Liver (tissue), 9 donors: ENCODE measurements around the gene POMC. TPM values are rescaled to one million over a fixed set of nuclear protein-coding genes. Genes with fewer than 3 reads are reported as not detected.

ENCODE experiments used
- DNase-seq: peaks from one replicate; pipeline ENCODE4 v3.0.0-alpha.2; 2017; ENCODE audit warnings: low spot score
- H3K27ac ChIP-seq, 2 donors: one replicate each; pipeline ENCODE4 v1.7.0; 2013; ENCODE audit warnings: inconsistent platforms in 2 of 2, low read length in 2 of 2, control low read depth in 1 of 2, low read depth in 1 of 2, mild to moderate bottlenecking in 1 of 2
- H3K27me3 ChIP-seq, 4 donors: one replicate each; pipeline versions ENCODE4 v1.6.1 to v1.7.0; 2013; ENCODE audit warnings: low read length in 3 of 4, inconsistent platforms in 1 of 4, mild to moderate bottlenecking in 1 of 4, moderate library complexity in 1 of 4; ENCODE audit not compliant: control insufficient read depth in 4 of 4, insufficient read depth in 4 of 4
- H3K36me3 ChIP-seq, 4 donors: one replicate each; pipeline versions ENCODE4 v1.6.1 to v1.7.0; 2013; ENCODE audit warnings: low read length in 3 of 4, mild to moderate bottlenecking in 3 of 4, low read depth in 1 of 4, moderate library complexity in 1 of 4; ENCODE audit not compliant: control insufficient read depth in 4 of 4, insufficient read depth in 3 of 4
- H3K4me1 ChIP-seq, 4 donors: one replicate each; pipeline versions ENCODE4 v1.6.1 to v1.7.0; 2013; ENCODE audit warnings: low read length in 3 of 4, mild to moderate bottlenecking in 3 of 4, moderate library complexity in 1 of 4; ENCODE audit not compliant: control insufficient read depth in 4 of 4, insufficient read depth in 4 of 4
- H3K4me3 ChIP-seq, 3 donors: one replicate each; pipeline versions ENCODE4 v1.6.1 to v1.7.0; 2013; ENCODE audit warnings: low read length in 3 of 3, control low read depth in 1 of 3, low read depth in 1 of 3, mild to moderate bottlenecking in 1 of 3
- H3K9ac ChIP-seq, 2 donors: one replicate each; pipeline ENCODE4 v1.7.0; 2013; ENCODE audit warnings: low read length in 2 of 2, mild to moderate bottlenecking in 2 of 2, moderate library complexity in 2 of 2, control low read depth in 1 of 2, low read depth in 1 of 2
- H3K9me3 ChIP-seq, 4 donors: one replicate each; pipeline versions ENCODE4 v1.6.1 to v1.7.0; 2013; ENCODE audit warnings: low read length in 3 of 4; ENCODE audit not compliant: control insufficient read depth in 4 of 4
- ATF3 ChIP-seq: IDR thresholded peaks from 2 replicates; pipeline ENCODE4 v1.6.1; 2016; ENCODE audit warnings: antibody characterized with exemption
- EGR1 ChIP-seq, 2 donors: IDR thresholded peaks; 2 replicates each; pipeline ENCODE4 v1.6.1; 2016 to 2018; ENCODE audit warnings: antibody characterized with exemption in 2 of 2, low read depth in 2 of 2
- FOXA1 ChIP-seq: IDR thresholded peaks from 2 replicates; pipeline ENCODE4 v1.6.1; 2016; ENCODE audit warnings: antibody characterized with exemption
- FOXA2 ChIP-seq: IDR thresholded peaks from 2 replicates; pipeline ENCODE4 v1.6.1; 2016; ENCODE audit warnings: antibody characterized with exemption
- GABPA ChIP-seq, 2 donors: IDR thresholded peaks in 1 of 2; conservative IDR thresholded peaks in 1 of 2; 2 replicates each; pipeline ENCODE4 v1.6.1; 2016; ENCODE audit warnings: antibody characterized with exemption in 2 of 2, mild to moderate bottlenecking in 1 of 2, moderate library complexity in 1 of 2
- HNF4A ChIP-seq, 2 donors: conservative IDR thresholded peaks; 2 replicates each; pipeline ENCODE4 v1.6.1; 2016; ENCODE audit warnings: antibody characterized with exemption in 2 of 2, mild to moderate bottlenecking in 2 of 2
- HNF4G ChIP-seq: IDR thresholded peaks from 2 replicates; pipeline ENCODE4 v1.6.1; 2016; ENCODE audit warnings: antibody characterized with exemption
- JUND ChIP-seq, 2 donors: IDR thresholded peaks; 2 replicates each; pipeline ENCODE4 v1.6.1; 2016; ENCODE audit warnings: antibody characterized with exemption in 2 of 2
- MAX ChIP-seq: IDR thresholded peaks from 2 replicates; pipeline ENCODE4 v1.6.1; 2016; ENCODE audit warnings: antibody characterized with exemption
- NR2F2 ChIP-seq: IDR thresholded peaks from 2 replicates; pipeline ENCODE4 v1.6.1; 2016; ENCODE audit warnings: antibody characterized with exemption
- RAD21 ChIP-seq, 2 donors: IDR thresholded peaks; 2 replicates each; pipeline ENCODE4 v1.6.1; 2016; ENCODE audit warnings: antibody characterized with exemption in 2 of 2, mild to moderate bottlenecking in 2 of 2
- REST ChIP-seq: IDR thresholded peaks from 2 replicates; pipeline ENCODE4 v1.6.1; 2016; ENCODE audit warnings: antibody characterized with exemption, mild to moderate bottlenecking
- RXRA ChIP-seq, 2 donors: IDR thresholded peaks; 2 replicates each; pipeline ENCODE4 v1.6.1; 2017 to 2018; ENCODE audit warnings: antibody characterized with exemption in 2 of 2, mild to moderate bottlenecking in 1 of 2
- SP1 ChIP-seq: IDR thresholded peaks from 2 replicates; pipeline ENCODE4 v1.6.1; 2018; ENCODE audit warnings: antibody characterized with exemption, mild to moderate bottlenecking
- TAF1 ChIP-seq: conservative IDR thresholded peaks from 2 replicates; pipeline ENCODE4 v1.6.1; 2016; ENCODE audit warnings: antibody characterized with exemption, mild to moderate bottlenecking
- YY1 ChIP-seq: IDR thresholded peaks from 2 replicates; pipeline ENCODE4 v1.6.1; 2016; ENCODE audit warnings: antibody characterized with exemption, mild to moderate bottlenecking
- ZBTB33 ChIP-seq: IDR thresholded peaks from 2 replicates; pipeline ENCODE4 v1.6.1; 2016; ENCODE audit warnings: antibody characterized with exemption
- WGBS: extraction: QIAGEN DNeasy Blood & Tissue Kit; methylation state at CpG from one replicate; pipeline ENCODE4 v1.1.7; 2013; 5-methylcytosine and 5-hydroxymethylcytosine counted together
- polyA plus RNA-seq, 2 donors: library from polyadenylated mRNA; stranded (reverse) in 1 of 2; unstranded in 1 of 2; fragments of 200-250 nt in 1 of 2; fragments of >200 nt in 1 of 2; fragmentation: Nextera tagmentation in 1 of 2; extraction: Ambion mirVana in 1 of 2; gene quantifications; one replicate each; pipeline versions ENCODE4 v1.2.1 to v1.2.3, GENCODE V29; 2013 to 2015
- total RNA-seq, 2 donors: library from RNA; depleted of rRNA; stranded (reverse); fragments of >200 nt; gene quantifications; one replicate each; pipeline ENCODE4 v1.2.3, GENCODE V29; 2014
- TF ChIP-seq, protein P1 (sequence below): fragments of 150-350 bp; IDR thresholded peaks from 2 replicates; pipeline ENCODE4 v1.5.1; 2017; ENCODE audit warnings: improper control_type of control experiment, low read depth, low read length; ENCODE audit not compliant: missing input control
- donor health status: healthy.
- donor health status: healthy.
- donor health status: healthy.
- donor health status: healthy.
- donor health status: healthy.

Gene POMC
- total RNA-seq (1 to 10 TPM in 1 of 2 donors, under 1 TPM in 1; 0.84 to 7.8 TPM), polyA plus RNA-seq (1 to 10 TPM in 1 of 2 donors, under 1 TPM in 1; 0.67 to 1.0 TPM)

DNA sequence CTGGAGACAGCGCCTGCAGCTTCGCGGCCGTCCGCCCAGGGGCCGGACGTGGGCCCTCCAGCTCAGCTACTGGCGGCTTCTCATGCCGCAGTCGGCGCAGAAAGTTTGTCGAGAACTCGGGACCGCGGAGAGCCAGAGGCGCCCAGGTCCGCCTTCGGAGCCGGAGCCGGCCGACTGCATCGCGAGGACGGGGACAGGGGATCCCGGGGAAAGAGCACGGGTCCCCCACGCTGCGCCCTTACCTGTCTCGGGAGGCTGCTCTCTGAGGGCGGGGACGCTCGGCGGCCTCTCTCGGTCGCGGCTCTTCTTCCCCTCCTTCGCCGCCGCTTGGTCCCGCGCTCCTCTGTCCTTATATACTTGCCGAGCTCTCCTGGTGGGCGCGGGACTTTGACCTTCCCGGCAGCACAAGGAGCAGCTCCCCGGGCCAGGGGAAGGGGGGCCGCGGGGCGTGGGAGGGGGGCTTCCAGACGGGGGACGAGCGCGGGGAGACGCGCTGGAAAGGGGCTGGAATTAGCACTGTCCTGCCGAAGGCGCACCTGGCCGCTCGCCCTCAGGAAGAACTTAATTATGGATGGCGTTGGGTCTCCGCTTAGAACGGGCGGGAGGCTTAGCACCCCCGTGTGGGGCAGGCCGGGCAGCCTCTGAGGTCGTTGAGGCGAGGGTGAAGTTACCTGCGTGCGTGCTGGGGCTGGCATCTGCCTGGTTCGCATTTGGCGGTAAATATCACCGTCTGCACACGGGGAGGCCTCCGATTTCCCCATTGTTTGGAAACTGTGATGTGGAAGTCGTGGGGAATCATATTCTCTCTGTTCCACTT lies at the start of gene POMC:
TSS of gene POMC (minus strand) at position 325 of the 817 bp plus-strand sequence. CDS start 3,808 bp downstream, outside the sequence.
- peaks cover 4 to 8% (median 5%) of the 10 kb centered on the region in 4 donors for H3K4me1 ChIP-seq
- DNase-seq = no peak
- H3K9ac ChIP-seq = no peak within 1 kb of the TSS
- 6% methylated on average over 75 of the region's 75 CpGs for WGBS
- H3K27me3 ChIP-seq = peaks cover 0 to 12% (median 6%) of the 10 kb centered on the region in 4 donors
- H3K27ac ChIP-seq = no peak within 1 kb of the TSS
- H3K4me3 ChIP-seq = peak within 1 kb of the TSS in 2 of 3 donors; percentile 42 to 50
- TF ChIP-seq MAX = no peak
- no peak for TF ChIP-seq ATF3
- TF ChIP-seq HNF4A (conservative IDR thresholded peaks at IDR 0.05) = no peak
- no peak for TF ChIP-seq TAF1
- TF ChIP-seq RAD21 (IDR thresholded peaks at IDR 0.05) = no peak
- no peak for TF ChIP-seq GABPA (IDR thresholded peaks at IDR 0.05 in 1 of 2, conservative IDR thresholded peaks at IDR 0.05 in 1 of 2)
- TF ChIP-seq EGR1 (IDR thresholded peaks at IDR 0.05; ENCODE audit: low read depth in 2 of 2) = no peak
- TF ChIP-seq JUND (IDR thresholded peaks at IDR 0.05) = no peak
- TF ChIP-seq FOXA2 = no peak
- no peak for TF ChIP-seq SP1
- TF ChIP-seq ZBTB33 = no peak
- TF ChIP-seq YY1 = no peak
- no peak for TF ChIP-seq FOXA1
- no peak for TF ChIP-seq REST
- TF ChIP-seq HNF4G = no peak
- TF ChIP-seq NR2F2 = no peak
- TF ChIP-seq, protein P1, sequence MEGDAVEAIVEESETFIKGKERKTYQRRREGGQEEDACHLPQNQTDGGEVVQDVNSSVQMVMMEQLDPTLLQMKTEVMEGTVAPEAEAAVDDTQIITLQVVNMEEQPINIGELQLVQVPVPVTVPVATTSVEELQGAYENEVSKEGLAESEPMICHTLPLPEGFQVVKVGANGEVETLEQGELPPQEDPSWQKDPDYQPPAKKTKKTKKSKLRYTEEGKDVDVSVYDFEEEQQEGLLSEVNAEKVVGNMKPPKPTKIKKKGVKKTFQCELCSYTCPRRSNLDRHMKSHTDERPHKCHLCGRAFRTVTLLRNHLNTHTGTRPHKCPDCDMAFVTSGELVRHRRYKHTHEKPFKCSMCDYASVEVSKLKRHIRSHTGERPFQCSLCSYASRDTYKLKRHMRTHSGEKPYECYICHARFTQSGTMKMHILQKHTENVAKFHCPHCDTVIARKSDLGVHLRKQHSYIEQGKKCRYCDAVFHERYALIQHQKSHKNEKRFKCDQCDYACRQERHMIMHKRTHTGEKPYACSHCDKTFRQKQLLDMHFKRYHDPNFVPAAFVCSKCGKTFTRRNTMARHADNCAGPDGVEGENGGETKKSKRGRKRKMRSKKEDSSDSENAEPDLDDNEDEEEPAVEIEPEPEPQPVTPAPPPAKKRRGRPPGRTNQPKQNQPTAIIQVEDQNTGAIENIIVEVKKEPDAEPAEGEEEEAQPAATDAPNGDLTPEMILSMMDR = no peak
- no peak for TF ChIP-seq RXRA (IDR thresholded peaks at IDR 0.05)
- H3K9me3 ChIP-seq = no peaks in the 10 kb centered on the region
- H3K36me3 ChIP-seq = no peaks in the 10 kb centered on the region
